Esophagus muscularis mucosa (tissue), 3 donors: ENCODE measurements around the gene CHRNA9.

Experiments
- CTCF ChIP-seq, 3 experiments: fragments of 200-600 bp in 2 of 3; fragments of 450-650 bp in 1 of 3; sonication (generic) in 2 of 3; IDR thresholded peaks; one replicate each; pipeline ENCODE4 v1.5.1; 2017 to 2019; ENCODE audit warnings: antibody characterized with exemption in 3 of 3, mild to moderate bottlenecking in 2 of 3, moderate library complexity in 1 of 3
- POLR2A ChIP-seq: fragments of 450-650 bp; IDR thresholded peaks from one replicate; pipeline ENCODE4 v1.6.1; 2017; ENCODE audit warnings: antibody characterized with exemption, moderate library complexity, mild to moderate bottlenecking, low read depth

- no peak for TF ChIP-seq CTCF (IDR thresholded peaks at IDR 0.05)
- no peak for TF ChIP-seq POLR2A
These were observed 38.5 kb downstream of the CHRNA9 start for GRCh38 chr4:40373636-40374035.
